AG10803 (cell line): ENCODE results near the gene ALB.

Experiments
- DNase-seq: peaks from one replicate; pipeline ENCODE4 v3.0.0; 2010; ENCODE audit warnings: low read depth
- H3K4me3 ChIP-seq: 2 replicates; pipeline ENCODE4 v1.5.1; 2011; ENCODE audit warnings: mild to moderate bottlenecking, low read length, control low read depth
- CTCF ChIP-seq: conservative IDR thresholded peaks from 2 replicates; pipeline ENCODE4 v1.5.1; 2011; ENCODE audit warnings: mild to moderate bottlenecking, low read length, control low read depth, inconsistent platforms

The ALB gene

GRCh38 chr4:73415807-73416238 is 11.7 kb downstream of the ALB start:
- no peak for TF ChIP-seq CTCF
- no peak overlapping the region for H3K4me3 ChIP-seq
- peak; percentile 2 for DNase-seq

GRCh38 chr4:73416423-73417087 is 12.5 kb downstream of the ALB start:
- no peak for DNase-seq
- TF ChIP-seq CTCF: no peak
- no peak overlapping the region for H3K4me3 ChIP-seq

- no peak for DNase-seq
- no peak for TF ChIP-seq CTCF
- no peak overlapping the region for H3K4me3 ChIP-seq
Observed at GRCh38 chr4:73417342-73417741, 13.3 kb downstream of the ALB start.

GRCh38 chr4:73417973-73418372 is 13.9 kb downstream of the ALB start:
- H3K4me3 ChIP-seq: no peak overlapping the region
- TF ChIP-seq CTCF: no peak
- no peak for DNase-seq

GRCh38 chr4:73418677-73419076 is 14.6 kb downstream of the ALB start:
- no peak for TF ChIP-seq CTCF
- no peak for DNase-seq
- H3K4me3 ChIP-seq: no peak overlapping the region

- TF ChIP-seq CTCF: no peak
- DNase-seq: no peak
- no peak overlapping the region for H3K4me3 ChIP-seq
Observed at GRCh38 chr4:73419106-73420038, 15.3 kb downstream of the ALB start.
